Trophoblast cell (in vitro differentiated cells and primary cell): ENCODE results near the gene TBX5.

Experiments
- DNase-seq, 2 donors: peaks; one replicate each; pipeline ENCODE4 v3.0.0-alpha.2; 2016
- H2AFZ ChIP-seq: 2 replicates; pipeline ENCODE4 v1.6.1; 2013; ENCODE audit warnings: low read length, moderate library complexity, mild to moderate bottlenecking; ENCODE audit not compliant: insufficient read depth, poor library complexity
- H2AK5ac ChIP-seq: 2 replicates; pipeline ENCODE4 v1.6.1; 2013; ENCODE audit warnings: mild to moderate bottlenecking, low read length
- H2BK120ac ChIP-seq: 2 replicates; pipeline ENCODE4 v1.6.1; 2013; ENCODE audit warnings: low read length, mild to moderate bottlenecking, moderate library complexity; ENCODE audit not compliant: insufficient read depth, poor library complexity
- H2BK12ac ChIP-seq: 2 replicates; pipeline ENCODE4 v1.6.1; 2013; ENCODE audit warnings: mild to moderate bottlenecking, low read length, moderate library complexity
- H2BK5ac ChIP-seq: 2 replicates; pipeline ENCODE4 v1.6.1; 2013; ENCODE audit warnings: low read length, low read depth, moderate library complexity, mild to moderate bottlenecking; ENCODE audit not compliant: poor library complexity
- H3K14ac ChIP-seq: 2 replicates; pipeline ENCODE4 v1.6.1; 2013; ENCODE audit warnings: mild to moderate bottlenecking, low read length
- H3K18ac ChIP-seq: 2 replicates; pipeline ENCODE4 v1.6.1; 2013; ENCODE audit warnings: mild to moderate bottlenecking, low read length
- H3K23ac ChIP-seq: 2 replicates; pipeline ENCODE4 v1.6.1; 2013; ENCODE audit warnings: low read length
- H3K27ac ChIP-seq: 2 replicates; pipeline ENCODE4 v1.5.1; 2013; ENCODE audit warnings: low read depth, mild to moderate bottlenecking, inconsistent platforms, low read length, moderate library complexity
- H3K27me3 ChIP-seq: 2 replicates; pipeline ENCODE4 v1.6.1; 2013; ENCODE audit warnings: inconsistent platforms, mild to moderate bottlenecking, low read length, moderate library complexity; ENCODE audit not compliant: insufficient read depth
- H3K36me3 ChIP-seq, 2 experiments: 1 replicate in 1 of 2; 2 replicates in 1 of 2; pipeline ENCODE4 v1.6.1; 2013; ENCODE audit warnings: low read length in 2 of 2, mild to moderate bottlenecking in 2 of 2, moderate library complexity in 1 of 2; ENCODE audit not compliant: insufficient read depth in 2 of 2, control insufficient read depth in 1 of 2
- H3K4ac ChIP-seq: 2 replicates; pipeline ENCODE4 v1.6.1; 2013; ENCODE audit warnings: low read depth, mild to moderate bottlenecking, low read length, moderate library complexity
- H3K4me1 ChIP-seq, 2 experiments: 1 replicate in 1 of 2; 2 replicates in 1 of 2; pipeline ENCODE4 v1.6.1; 2013; ENCODE audit warnings: low read length in 2 of 2, mild to moderate bottlenecking in 2 of 2, moderate library complexity in 1 of 2; ENCODE audit not compliant: insufficient read depth in 2 of 2, control insufficient read depth in 1 of 2
- H3K4me2 ChIP-seq: 2 replicates; pipeline ENCODE4 v1.6.1; 2013; ENCODE audit warnings: inconsistent platforms, mild to moderate bottlenecking, low read length, moderate library complexity
- H3K4me3 ChIP-seq: 2 replicates; pipeline ENCODE4 v1.5.1; 2013; ENCODE audit warnings: mild to moderate bottlenecking, low read depth, low read length, inconsistent platforms
- H3K79me1 ChIP-seq: one replicate; pipeline ENCODE4 v1.6.1; 2013; ENCODE audit warnings: low read length
- H3K79me2 ChIP-seq: 2 replicates; pipeline ENCODE4 v1.6.1; 2013; ENCODE audit warnings: low read length, mild to moderate bottlenecking; ENCODE audit not compliant: control insufficient read depth, insufficient read depth, poor library complexity
- H3K9ac ChIP-seq: 2 replicates; pipeline ENCODE4 v1.6.1; 2013; ENCODE audit warnings: mild to moderate bottlenecking, low read length
- H3K9me3 ChIP-seq: 2 replicates; pipeline ENCODE4 v1.6.1; 2013; ENCODE audit warnings: low read depth, mild to moderate bottlenecking, control low read depth, inconsistent platforms, low read length; ENCODE audit not compliant: insufficient read depth
- H4K12ac ChIP-seq: 2 replicates; pipeline ENCODE4 v1.6.1; 2013; ENCODE audit warnings: low read depth, mild to moderate bottlenecking, low read length, moderate library complexity
- H4K8ac ChIP-seq: 2 replicates; pipeline ENCODE4 v1.6.1; 2013; ENCODE audit warnings: low read depth, mild to moderate bottlenecking, low read length, moderate library complexity
- H4K91ac ChIP-seq: one replicate; pipeline ENCODE4 v1.6.1; 2013; ENCODE audit warnings: low read depth, mild to moderate bottlenecking, low read length, moderate library complexity
- WGBS: extraction: QIAGEN DNeasy Blood & Tissue Kit; methylation state at CpG from one replicate; pipeline ENCODE4 v1.1.7; 2013; ENCODE audit warnings: missing lambda C conversion rate; ENCODE audit not compliant: insufficient read length, insufficient coverage; ENCODE audit errors: extremely low coverage; 5-methylcytosine and 5-hydroxymethylcytosine counted together

TBX5 gene

GRCh38 chr12:114341635-114342034 is 64.3 kb downstream of the TBX5 start:
- no peak overlapping the region for H3K27ac ChIP-seq
- H4K8ac ChIP-seq, result no peak overlapping the region
- no peaks in the 10 kb centered on the region for H3K4me1 ChIP-seq
- no peak overlapping the region for H4K91ac ChIP-seq
- DNase-seq, result no peak
- H3K9me3 ChIP-seq, result no peaks in the 10 kb centered on the region
- no peak overlapping the region for H2AFZ ChIP-seq
- no CpG with 5 or more reads among the region's 6 CpGs for WGBS
- H4K12ac ChIP-seq, result no peak overlapping the region
- no peak overlapping the region for H2BK5ac ChIP-seq
- H3K18ac ChIP-seq, result no peak overlapping the region
- H2AK5ac ChIP-seq, result no peak overlapping the region
- no peak overlapping the region for H3K23ac ChIP-seq
- H2BK120ac ChIP-seq, result no peak overlapping the region
- no peak overlapping the region for H3K4ac ChIP-seq
- H3K79me1 ChIP-seq, result no peaks in the 10 kb centered on the region
- no peak overlapping the region for H3K14ac ChIP-seq
- no peak overlapping the region for H3K4me3 ChIP-seq
- H3K9ac ChIP-seq, result no peak overlapping the region
- H3K36me3 ChIP-seq, result no peaks in the 10 kb centered on the region
- H3K79me2 ChIP-seq, result no peaks in the 10 kb centered on the region
- no peaks in the 10 kb centered on the region for H3K27me3 ChIP-seq
- no peak overlapping the region for H3K4me2 ChIP-seq
- H2BK12ac ChIP-seq, result no peak overlapping the region

DNA sequence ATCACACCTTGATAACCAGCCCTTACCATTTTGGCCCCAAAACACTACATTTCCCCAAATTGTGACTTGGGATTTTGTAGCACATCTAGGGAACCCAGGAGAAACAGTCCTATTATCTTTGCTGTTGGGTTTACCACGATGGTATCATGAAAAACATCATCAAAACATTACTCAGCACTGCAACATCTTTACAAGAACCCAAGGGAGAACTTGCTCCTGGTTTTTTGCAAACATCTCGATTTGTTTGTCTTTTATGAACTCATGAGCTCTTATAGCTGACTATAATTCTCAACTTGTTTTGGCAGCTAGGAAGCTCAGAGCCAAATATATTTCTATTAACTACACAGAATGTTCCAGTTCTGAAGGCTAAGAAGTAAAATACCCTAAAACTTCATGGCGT is 65.7 kb downstream of the TBX5 start:
- Histone ChIP-seq H3K23ac (no peak overlapping the region), H3K9ac (no peak overlapping the region), H3K4me3 (no peak overlapping the region), H2BK12ac (no peak overlapping the region), H2AK5ac (no peak overlapping the region), H4K8ac (no peak overlapping the region), H3K27ac (no peak overlapping the region), H3K9me3 (no peaks in the 10 kb centered on the region), H3K79me2 (no peaks in the 10 kb centered on the region), H3K18ac (no peak overlapping the region), H3K4ac (no peak overlapping the region), H3K27me3 (no peaks in the 10 kb centered on the region), H3K36me3 (no peaks in the 10 kb centered on the region), H4K91ac (no peak overlapping the region), H2BK120ac (no peak overlapping the region), H3K4me1 (peaks cover 0 to 2% of the 10 kb centered on the region in 2 experiments), H3K4me2 (no peak overlapping the region), H4K12ac (no peak overlapping the region), H3K79me1 (no peaks in the 10 kb centered on the region), H2AFZ (no peak overlapping the region), H3K14ac (no peak overlapping the region), H2BK5ac (no peak overlapping the region)
- WGBS, result no CpG with 5 or more reads among the region's 3 CpGs
- DNase-seq, result no peak

- no peak for DNase-seq
- Histone ChIP-seq H2BK12ac (no peak overlapping the region), H4K12ac (no peak overlapping the region), H3K4me3 (no peak overlapping the region), H3K36me3 (no peaks in the 10 kb centered on the region), H2BK120ac (no peak overlapping the region), H2AK5ac (no peak overlapping the region), H3K14ac (no peak overlapping the region), H3K4me1 (peaks cover 0 to 2% of the 10 kb centered on the region in 2 experiments), H3K79me1 (no peaks in the 10 kb centered on the region), H3K4ac (no peak overlapping the region), H3K79me2 (no peaks in the 10 kb centered on the region), H2AFZ (no peak overlapping the region), H3K27ac (no peak overlapping the region), H3K9ac (no peak overlapping the region), H2BK5ac (no peak overlapping the region), H3K18ac (no peak overlapping the region), H4K91ac (no peak overlapping the region), H3K27me3 (no peaks in the 10 kb centered on the region), H3K9me3 (no peaks in the 10 kb centered on the region), H3K23ac (no peak overlapping the region), H3K4me2 (no peak overlapping the region), H4K8ac (no peak overlapping the region)
- WGBS, result no CpG with 5 or more reads among the region's 2 CpGs
Observed at GRCh38 chr12:114339626-114340025, 66.3 kb downstream of the TBX5 start.

- Histone ChIP-seq H2AFZ (no peak overlapping the region), H2BK5ac (no peak overlapping the region), H2BK120ac (no peak overlapping the region), H3K4me2 (no peak overlapping the region), H3K79me2 (no peaks in the 10 kb centered on the region), H3K4me1 (peaks cover 0 to 2% of the 10 kb centered on the region in 2 experiments), H3K4me3 (no peak overlapping the region), H3K4ac (no peak overlapping the region), H2AK5ac (no peak overlapping the region), H4K91ac (no peak overlapping the region), H3K36me3 (no peaks in the 10 kb centered on the region), H2BK12ac (no peak overlapping the region), H4K12ac (no peak overlapping the region), H4K8ac (no peak overlapping the region), H3K27ac (no peak overlapping the region), H3K18ac (no peak overlapping the region), H3K79me1 (no peaks in the 10 kb centered on the region), H3K9ac (no peak overlapping the region), H3K27me3 (no peaks in the 10 kb centered on the region), H3K14ac (no peak overlapping the region), H3K23ac (no peak overlapping the region), H3K9me3 (no peaks in the 10 kb centered on the region)
- DNase-seq, result no peak
- no CpG with 5 or more reads among the region's 5 CpGs for whole genome bisulfite sequencing
Observed at GRCh38 chr12:114335607-114336006, 70.3 kb downstream of the TBX5 start.
